Measurements from ENCODE around the gene FARP1. TPM values are rescaled to one million over a fixed set of nuclear protein-coding genes. Genes with fewer than 3 reads are reported as not detected.

Gene FARP1
- total RNA-seq, 1 donor = 125 TPM

DNA sequence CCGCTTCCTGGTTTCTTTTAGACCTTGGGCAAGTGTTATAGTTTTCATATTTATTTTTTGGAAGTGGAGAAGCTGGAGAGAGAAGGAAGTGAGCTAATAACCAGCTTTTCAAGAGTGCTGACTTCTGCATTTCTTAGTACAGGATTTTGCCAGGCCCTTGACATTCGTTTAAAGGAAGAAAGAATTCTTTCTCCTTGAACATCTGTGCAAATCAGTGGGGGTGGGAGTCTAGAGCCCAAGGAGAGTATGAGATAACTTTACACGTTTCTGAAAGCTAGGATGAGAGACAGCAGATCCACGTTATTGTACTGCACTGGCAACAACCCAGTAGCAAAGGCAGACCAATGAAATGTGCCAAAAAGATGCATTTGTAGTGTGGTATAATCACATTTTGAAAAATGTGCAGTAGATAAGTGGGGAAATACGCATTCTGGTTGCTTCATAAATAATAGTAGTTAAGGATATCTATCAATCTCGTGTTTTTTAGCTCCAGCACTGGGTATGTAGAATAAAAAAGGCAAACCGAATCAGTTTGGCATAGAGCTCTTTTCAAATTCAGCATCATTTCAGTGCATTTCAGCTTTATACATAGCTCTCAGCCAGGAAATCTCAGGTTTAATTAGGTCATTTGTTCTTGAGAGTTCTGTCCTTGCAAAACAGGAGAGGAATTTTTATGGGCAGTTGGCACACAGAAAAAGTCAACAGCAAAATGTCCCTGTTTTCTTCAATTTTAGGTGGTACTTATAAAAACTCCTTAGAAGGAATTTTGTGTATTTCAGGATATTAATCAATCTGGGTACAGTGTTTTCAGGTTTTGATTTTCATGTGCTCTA is 29.9 kb downstream of the FARP1 start:
- peak; percentile 71 for DNase-seq (ENCODE audit: low read depth)
- H3K4me3 ChIP-seq (ENCODE audit: low read depth, low read length) = peak overlapping the region; percentile 17
- TF ChIP-seq, protein P1, sequence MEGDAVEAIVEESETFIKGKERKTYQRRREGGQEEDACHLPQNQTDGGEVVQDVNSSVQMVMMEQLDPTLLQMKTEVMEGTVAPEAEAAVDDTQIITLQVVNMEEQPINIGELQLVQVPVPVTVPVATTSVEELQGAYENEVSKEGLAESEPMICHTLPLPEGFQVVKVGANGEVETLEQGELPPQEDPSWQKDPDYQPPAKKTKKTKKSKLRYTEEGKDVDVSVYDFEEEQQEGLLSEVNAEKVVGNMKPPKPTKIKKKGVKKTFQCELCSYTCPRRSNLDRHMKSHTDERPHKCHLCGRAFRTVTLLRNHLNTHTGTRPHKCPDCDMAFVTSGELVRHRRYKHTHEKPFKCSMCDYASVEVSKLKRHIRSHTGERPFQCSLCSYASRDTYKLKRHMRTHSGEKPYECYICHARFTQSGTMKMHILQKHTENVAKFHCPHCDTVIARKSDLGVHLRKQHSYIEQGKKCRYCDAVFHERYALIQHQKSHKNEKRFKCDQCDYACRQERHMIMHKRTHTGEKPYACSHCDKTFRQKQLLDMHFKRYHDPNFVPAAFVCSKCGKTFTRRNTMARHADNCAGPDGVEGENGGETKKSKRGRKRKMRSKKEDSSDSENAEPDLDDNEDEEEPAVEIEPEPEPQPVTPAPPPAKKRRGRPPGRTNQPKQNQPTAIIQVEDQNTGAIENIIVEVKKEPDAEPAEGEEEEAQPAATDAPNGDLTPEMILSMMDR (IDR thresholded peaks at IDR 0.05; ENCODE audit: insufficient read depth, low read depth, low read length) = no peak

DNA sequence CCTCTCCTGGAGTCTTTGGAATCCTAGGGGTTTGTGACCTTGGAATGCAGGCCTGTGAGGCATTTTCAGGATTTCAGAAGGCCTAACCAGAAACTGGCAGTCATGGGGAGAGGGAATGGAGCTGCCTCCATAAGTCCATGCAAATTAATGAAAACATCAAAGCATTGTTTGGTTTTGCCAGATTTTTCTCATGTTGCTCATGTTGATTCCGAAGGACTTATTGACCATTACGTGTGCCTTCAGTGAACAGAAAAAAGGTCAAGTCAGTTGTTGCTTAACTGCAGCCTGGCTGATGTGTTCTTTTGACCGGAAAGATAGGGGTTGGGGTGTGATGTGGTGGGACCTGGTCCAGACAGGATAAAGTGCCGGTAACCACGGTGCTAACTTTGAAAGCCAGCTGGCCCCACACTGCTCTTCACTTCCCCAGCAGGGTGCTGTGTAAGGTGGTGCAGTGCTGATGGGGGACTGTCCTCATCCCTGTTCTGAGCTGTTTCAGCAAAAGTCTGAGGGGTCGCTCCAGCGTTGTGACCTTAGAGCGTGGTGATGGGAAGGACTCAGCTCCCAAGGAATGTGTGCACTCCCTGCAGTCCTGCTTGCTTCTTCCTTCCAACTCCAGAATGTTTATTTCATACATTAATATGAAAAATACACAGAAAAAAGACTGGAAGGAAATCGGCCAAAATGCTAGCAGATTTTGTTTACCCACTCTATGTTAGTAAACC is 30.7 kb downstream of the FARP1 start:
- peak; percentile 99 for DNase-seq (ENCODE audit: low read depth)
- H3K4me3 ChIP-seq (ENCODE audit: low read depth, low read length) = no peak overlapping the region
- TF ChIP-seq, protein P1 (IDR thresholded peaks at IDR 0.05; ENCODE audit: insufficient read depth, low read depth, low read length) = peak; percentile 7

DNA sequence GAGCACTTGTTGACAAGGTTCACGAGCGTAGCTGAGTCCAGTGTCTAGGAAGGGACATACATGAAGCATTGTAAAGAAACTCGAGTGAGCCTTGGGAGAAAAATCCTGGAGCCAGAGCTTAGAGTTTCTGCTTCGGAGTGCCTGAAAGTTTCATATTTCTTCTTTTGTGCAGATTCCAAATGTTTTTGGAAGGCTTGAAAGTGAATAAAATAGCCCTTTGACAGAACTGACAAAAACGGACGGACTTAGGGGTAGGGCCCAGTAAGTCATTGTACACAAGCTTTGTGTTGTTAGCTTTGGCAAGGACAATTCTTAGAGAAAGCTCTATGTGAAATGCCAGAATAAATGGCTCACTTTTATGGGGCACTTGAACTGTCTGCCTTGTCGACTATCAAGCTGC is 31.4 kb downstream of the FARP1 start:
- H3K4me3 ChIP-seq (ENCODE audit: low read depth, low read length) = no peak overlapping the region
- TF ChIP-seq, protein P1 (IDR thresholded peaks at IDR 0.05; ENCODE audit: insufficient read depth, low read depth, low read length) = no peak
- no peak for DNase-seq (ENCODE audit: low read depth)

GRCh38 chr13:98175043-98175442 is 32.1 kb downstream of the FARP1 start:
- H3K4me3 ChIP-seq (ENCODE audit: low read depth, low read length) = no peak overlapping the region
- TF ChIP-seq, protein P1 (IDR thresholded peaks at IDR 0.05; ENCODE audit: insufficient read depth, low read depth, low read length) = no peak
- DNase-seq (ENCODE audit: low read depth) = peak; percentile 48

DNA sequence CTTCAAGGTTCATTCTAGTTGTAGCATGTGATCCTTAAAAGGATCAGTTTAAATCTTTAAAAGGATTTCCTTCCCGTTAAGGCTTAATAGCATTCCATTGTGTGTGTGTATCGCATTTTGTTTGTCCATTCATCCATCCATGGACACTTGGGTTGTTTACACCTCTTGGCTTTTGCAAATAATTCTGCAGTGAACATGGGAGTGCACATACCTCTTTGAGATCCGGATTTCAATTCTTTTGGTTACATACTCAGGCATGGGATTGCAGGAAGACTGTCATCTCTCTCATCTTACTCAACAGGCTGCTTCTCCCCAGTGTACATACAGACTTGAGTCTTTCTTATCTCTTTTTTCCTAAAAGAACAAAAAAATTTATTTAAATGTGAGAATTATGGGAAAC is 32.9 kb downstream of the FARP1 start:
- DNase-seq (ENCODE audit: low read depth) = peak; percentile 55
- no peak overlapping the region for H3K4me3 ChIP-seq (ENCODE audit: low read depth, low read length)
- TF ChIP-seq, protein P1 (IDR thresholded peaks at IDR 0.05; ENCODE audit: insufficient read depth, low read depth, low read length) = no peak

- DNase-seq (ENCODE audit: low read depth) = no peak
- TF ChIP-seq, protein P1 (IDR thresholded peaks at IDR 0.05; ENCODE audit: insufficient read depth, low read depth, low read length) = no peak
- no peak within 1 kb of the TSS for H3K4me3 ChIP-seq (ENCODE audit: low read depth, low read length)
Observed at GRCh38 chr13:98176777-98177608, 34.1 kb downstream of the FARP1 start, which contains the start of gene RNF113B. RNF113B (minus strand) TSS chr13:98177269; CDS start chr13:98177236, 33 bp downstream.
